ENCODE results near the gene ZAP70.
A peak's percentile ranks its signal among the peaks of the same experiment; 100 is the strongest.

Gene ZAP70

DNA sequence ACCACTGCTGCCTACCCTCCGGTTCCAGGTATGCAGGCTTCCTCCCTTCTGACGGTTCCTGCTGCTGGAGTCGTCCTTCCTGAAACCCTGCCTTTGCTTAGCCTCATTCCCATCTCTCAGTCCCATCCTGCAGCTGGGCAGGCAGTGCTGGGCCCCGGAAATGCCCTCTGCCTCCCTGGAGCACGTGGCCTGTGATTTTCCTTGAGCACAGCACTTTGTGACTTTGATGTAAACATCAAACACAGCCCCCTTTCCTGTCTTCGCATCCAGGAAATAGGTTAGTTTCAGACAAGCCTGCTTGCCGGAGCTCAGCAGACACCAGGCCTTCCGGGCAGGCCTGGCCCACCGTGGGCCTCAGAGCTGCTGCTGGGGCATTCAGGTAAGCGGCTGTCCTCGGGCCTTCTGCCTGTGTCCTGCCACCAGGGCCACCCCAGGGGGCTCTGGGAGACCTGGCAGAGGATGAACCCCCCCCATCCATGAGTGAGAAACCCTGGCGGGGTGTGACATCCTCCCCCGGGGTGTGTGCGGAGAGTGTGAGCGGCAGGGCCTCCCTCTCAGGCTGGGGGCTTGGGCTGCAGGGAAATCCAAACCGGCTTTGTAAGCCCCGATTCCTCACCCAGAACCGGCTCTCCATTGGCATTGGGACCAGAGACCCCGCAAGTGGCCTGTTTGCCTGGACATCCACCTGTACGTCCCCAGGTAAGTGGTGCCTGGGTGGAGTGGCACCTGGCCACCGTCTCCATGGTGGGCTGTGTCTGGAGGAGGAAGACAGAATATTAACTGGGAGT lies at the start of gene ZAP70:
Gene ZAP70 (plus strand): TSS at position 281 of the 788 bp plus-strand sequence. CDS start 10,461 bp downstream, outside the sequence.
- no peak within 1 kb of the TSS for H3K4me3 ChIP-seq (ENCODE audit: low read depth, low read length)
- no peak for DNase-seq (ENCODE audit: low read depth)
- TF ChIP-seq, protein P1, sequence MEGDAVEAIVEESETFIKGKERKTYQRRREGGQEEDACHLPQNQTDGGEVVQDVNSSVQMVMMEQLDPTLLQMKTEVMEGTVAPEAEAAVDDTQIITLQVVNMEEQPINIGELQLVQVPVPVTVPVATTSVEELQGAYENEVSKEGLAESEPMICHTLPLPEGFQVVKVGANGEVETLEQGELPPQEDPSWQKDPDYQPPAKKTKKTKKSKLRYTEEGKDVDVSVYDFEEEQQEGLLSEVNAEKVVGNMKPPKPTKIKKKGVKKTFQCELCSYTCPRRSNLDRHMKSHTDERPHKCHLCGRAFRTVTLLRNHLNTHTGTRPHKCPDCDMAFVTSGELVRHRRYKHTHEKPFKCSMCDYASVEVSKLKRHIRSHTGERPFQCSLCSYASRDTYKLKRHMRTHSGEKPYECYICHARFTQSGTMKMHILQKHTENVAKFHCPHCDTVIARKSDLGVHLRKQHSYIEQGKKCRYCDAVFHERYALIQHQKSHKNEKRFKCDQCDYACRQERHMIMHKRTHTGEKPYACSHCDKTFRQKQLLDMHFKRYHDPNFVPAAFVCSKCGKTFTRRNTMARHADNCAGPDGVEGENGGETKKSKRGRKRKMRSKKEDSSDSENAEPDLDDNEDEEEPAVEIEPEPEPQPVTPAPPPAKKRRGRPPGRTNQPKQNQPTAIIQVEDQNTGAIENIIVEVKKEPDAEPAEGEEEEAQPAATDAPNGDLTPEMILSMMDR (IDR thresholded peaks at IDR 0.05; ENCODE audit: control insufficient read depth, extremely low read depth, insufficient read depth): no peak

DNA sequence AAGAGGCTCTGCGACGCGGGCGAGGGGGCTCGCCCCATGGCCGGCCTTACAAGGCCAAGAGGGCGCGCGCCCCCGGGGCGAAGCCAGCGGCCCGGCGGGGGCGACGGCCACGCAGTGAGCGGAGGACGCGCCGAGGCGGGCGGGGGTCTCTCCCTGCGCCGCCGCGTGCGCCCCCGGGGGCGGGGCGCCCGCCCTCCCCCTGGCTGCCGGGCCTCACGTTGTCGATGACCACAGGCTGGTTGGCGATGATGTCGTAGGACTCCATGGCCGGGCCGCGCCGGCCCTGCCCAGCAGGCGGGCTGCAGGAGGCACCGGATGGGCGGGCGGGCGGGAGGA lies 49.8 kb upstream of the ZAP70 start:
- no peak for DNase-seq (ENCODE audit: low read depth)
- TF ChIP-seq, protein P1 (IDR thresholded peaks at IDR 0.05; ENCODE audit: control insufficient read depth, extremely low read depth, insufficient read depth): no peak
- H3K4me3 ChIP-seq (ENCODE audit: low read depth, low read length): peak overlapping the region; percentile 90

DNA sequence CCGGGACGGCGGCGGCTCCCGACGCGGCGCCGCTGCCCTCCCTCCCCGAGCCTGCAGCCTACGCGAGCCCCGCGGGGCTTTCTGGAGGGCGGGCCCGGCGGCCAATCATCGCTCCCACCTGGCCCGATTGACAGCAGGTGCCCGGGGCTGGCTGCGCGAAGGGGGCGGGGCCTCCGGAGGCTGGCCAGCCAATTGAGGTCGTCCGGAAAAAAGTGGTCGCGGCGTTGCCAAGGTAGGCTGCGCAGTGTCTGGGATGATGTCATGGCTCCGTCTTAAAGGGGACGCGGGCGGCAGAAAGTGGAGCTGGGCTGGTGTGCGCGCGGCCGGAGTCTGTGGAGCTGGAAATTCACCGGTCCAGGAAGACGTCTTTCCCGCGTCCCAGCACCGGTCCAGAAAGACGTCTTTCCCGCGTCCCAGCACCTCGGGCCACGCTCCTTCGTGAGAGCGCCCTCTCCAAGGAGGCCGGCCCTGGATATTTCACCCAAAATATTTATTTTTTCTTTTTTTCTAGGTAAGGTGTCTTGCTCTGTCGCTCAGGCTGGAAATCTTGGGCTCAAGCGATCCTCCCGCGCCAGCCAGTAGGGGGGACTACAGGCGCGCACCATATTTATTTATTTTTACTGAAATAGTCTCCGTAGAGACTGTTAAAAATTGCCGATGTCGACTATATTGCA lies 49.3 kb upstream of the ZAP70 start, which contains the start of gene ACTR1B:
Gene ACTR1B (minus strand): TSS at position 83 of the 674 bp plus-strand sequence. CDS start 154 bp downstream, outside the sequence.
- TF ChIP-seq, protein P1 (IDR thresholded peaks at IDR 0.05; ENCODE audit: control insufficient read depth, extremely low read depth, insufficient read depth): peak; percentile 22
- peak within 1 kb of the TSS; percentile 90 for H3K4me3 ChIP-seq (ENCODE audit: low read depth, low read length)
- peak; percentile 91 for DNase-seq (ENCODE audit: low read depth)

DNA sequence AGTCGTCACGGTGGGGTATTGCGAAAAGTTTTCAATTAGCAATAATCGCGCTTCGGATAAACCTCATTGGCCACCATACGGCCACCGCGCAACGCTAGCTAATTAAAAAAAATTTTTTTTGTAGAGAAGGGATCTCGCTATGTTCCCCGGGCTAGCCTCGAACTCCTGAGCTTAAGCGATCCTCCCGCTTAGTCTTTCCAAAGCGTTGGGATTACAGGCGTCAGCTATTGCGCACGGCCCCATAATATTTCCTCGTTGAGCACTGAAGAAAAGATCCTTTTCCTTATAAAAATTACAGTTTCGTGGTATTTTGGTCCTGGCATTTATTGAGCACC lies 48.8 kb upstream of the ZAP70 start:
- no peak for DNase-seq (ENCODE audit: low read depth)

DNA sequence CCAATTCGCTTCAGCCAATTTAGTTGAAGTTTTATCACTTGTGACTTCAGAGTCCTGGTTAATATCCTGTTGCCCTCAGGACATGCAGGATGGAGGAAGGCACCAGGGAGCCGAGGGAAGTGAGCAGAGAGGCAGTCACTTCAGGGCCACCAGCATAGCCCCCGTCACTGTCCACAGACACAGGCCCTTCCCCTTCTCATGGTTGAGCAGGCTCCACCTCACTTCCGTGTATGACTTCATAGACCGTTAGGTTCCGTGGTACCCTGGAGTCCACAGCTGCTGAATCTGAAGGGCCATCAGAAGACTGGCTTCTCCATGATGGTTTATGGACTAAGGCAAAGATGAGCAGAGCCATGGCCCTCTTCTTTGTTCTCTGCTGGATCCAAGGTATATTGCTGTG lies 43.9 kb upstream of the ZAP70 start, which contains the start of gene C2orf92:
Gene C2orf92 (plus strand): TSS at position 266 of the 400 bp plus-strand sequence. CDS start 76 bp downstream, at position 342.
- no peak for DNase-seq (ENCODE audit: low read depth)
- TF ChIP-seq, protein P1 (IDR thresholded peaks at IDR 0.05; ENCODE audit: control insufficient read depth, extremely low read depth, insufficient read depth): no peak
- no peak within 1 kb of the TSS for H3K4me3 ChIP-seq (ENCODE audit: low read depth, low read length)

More for the DNA sequence above, 48.8 kb upstream of the ZAP70 start:
- TF ChIP-seq, protein P1 (IDR thresholded peaks at IDR 0.05; ENCODE audit: control insufficient read depth, extremely low read depth, insufficient read depth): no peak
- H3K4me3 ChIP-seq (ENCODE audit: low read depth, low read length): peak overlapping the region; percentile 90

DNA sequence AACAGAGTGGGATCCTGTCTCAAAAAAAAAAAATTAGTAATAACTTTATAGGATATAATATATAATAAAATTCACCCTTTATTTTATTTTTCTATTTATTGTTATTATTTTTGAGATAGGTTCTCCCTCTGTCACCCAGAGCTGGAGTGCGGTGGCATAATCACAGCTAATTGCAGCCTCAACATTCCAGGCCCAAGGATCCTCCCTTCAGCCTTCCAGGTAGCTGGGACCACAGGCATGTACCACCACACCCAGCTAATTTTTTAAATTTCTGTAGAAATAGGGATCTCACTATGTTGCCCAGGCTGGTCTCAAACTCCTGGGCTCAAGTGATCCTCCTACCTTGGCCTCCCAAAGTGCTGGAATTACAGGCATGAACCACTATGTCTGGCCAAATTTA lies 42.9 kb upstream of the ZAP70 start:
- no peak for DNase-seq (ENCODE audit: low read depth)
- no peak overlapping the region for H3K4me3 ChIP-seq (ENCODE audit: low read depth, low read length)
- TF ChIP-seq, protein P1 (IDR thresholded peaks at IDR 0.05; ENCODE audit: control insufficient read depth, extremely low read depth, insufficient read depth): no peak

Data from LNCaP clone FGC (cell line).